ENCODE data around the gene BRAP. TPM values are rescaled to one million over a fixed set of nuclear protein-coding genes. Genes with fewer than 3 reads are reported as not detected.

BRAP gene
- total RNA-seq, 4 donors from 2014 or later, result 10.8 to 17.3 (median 15.9) TPM

DNA sequence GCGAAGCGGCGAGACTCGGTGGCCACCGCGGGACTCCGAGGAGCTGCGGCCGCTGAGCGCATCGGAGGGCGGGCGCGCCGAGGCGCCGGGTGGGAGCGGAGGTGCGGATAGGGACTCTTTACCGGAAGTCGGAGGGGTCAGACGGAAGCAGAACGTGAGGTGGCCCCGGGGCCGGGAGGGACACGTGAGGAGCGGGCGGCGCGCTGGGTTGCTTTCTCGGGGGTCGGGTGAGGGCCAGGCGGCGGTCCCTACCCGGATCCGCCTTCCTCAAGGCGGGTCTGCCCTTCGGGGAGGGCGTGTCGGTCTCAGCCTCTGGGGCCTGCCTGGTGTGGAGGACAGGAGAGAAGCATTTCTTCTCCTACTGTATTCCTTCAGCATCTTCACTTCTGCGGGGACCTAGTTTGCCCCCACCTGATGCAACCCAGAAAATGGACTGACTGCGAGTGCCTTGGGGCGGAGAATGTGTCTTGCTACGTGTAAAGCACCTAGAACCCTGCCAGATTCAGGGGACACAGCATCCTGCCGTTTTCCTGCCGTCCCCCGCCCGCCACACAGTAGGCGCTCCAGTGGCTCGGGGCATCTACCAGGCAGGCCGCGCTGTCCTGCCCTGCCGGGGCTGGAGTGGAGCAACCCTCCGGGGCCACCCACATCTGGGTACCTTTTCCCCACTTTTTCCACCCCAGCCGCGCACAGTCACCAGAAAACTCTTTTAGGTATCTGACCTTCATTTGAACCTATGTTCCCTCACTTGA lies 86.1 kb downstream of the BRAP start:
- peaks cover 0 to 39% (median 29%) of the 10 kb centered on the region in 4 donors for H3K4me1 ChIP-seq
- intact Hi-C loops (cut with DNase I; ENCODE audit: low total_unique reads), result no loop called here
- no peaks in the 10 kb centered on the region for H3K9me3 ChIP-seq
- no peaks in the 10 kb centered on the region for H3K27me3 ChIP-seq
- in situ Hi-C loops (cut with MboI; ENCODE audit: low pct_ligation_motif_present in 1 of 4, low pct_unique_long_range_greater_than_20kb in 1 of 4, low sequenced_read_pairs in 3 of 4), result no loop called here
- peak overlapping the region; percentile 98 to 100 (median 98) for H3K27ac ChIP-seq
- H3K36me3 ChIP-seq, result no peaks in the 10 kb centered on the region
- 0% methylated on average over 1 to 53 of the region's 56 CpGs for WGBS, 2 donors (ENCODE audit: low coverage in 1 of 2)
- peak overlapping the region; percentile 55 to 100 (median 92) for H3K4me3 ChIP-seq
- peak; percentile 93 for DNase-seq
- TF ChIP-seq EP300 (IDR thresholded peaks at IDR 0.05; ENCODE audit: low read depth), result no peak
- TF ChIP-seq POLR2AphosphoS5 (IDR thresholded peaks at IDR 0.05), result peak; percentile 92 to 95 (median 94)
- no peak for TF ChIP-seq CTCF (IDR thresholded peaks at IDR 0.05)
- TF ChIP-seq POLR2A (IDR thresholded peaks at IDR 0.05), result peak; percentile 84

DNA sequence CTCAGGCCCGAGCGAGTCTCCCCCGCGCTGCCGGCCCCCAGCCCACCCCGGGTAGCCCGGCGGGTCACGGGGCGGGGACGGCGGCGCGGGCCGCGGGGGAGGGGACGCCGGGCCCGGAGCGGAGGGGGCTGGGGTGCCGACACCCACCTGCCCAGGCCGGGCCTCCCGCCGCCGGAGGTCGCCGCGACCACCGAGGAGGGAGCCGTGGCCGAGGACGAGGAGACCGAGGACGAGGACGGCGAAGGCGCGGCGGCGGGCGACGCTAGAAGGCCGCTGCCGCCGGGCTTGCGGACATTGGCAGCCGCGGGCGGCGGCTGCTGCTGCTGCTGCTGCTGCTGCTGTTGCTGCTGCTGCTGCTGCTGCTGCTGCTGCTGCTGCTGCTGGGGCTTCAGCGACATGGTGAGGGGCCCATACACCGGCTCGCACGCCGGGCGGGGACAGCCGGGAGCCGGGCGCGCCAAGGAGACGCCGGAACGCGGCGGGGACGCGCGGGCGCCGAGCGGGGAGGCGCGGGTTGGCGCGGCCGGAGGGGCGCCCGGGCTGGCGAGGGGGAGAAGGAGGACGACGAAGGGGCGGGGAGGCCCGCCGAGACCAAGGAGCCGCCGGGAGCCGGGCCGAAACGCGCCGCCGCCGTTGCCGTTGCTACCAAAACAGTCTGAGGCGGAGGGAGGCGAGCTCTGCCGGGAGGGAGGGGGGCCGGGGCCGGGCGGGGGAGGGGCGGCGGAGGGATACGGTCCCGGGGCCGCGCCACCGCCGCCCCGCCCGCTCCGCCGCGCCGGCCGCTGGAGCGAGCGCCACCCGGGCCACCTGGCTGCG lies 86.9 kb downstream of the BRAP start, which contains the start of gene ATXN2:
Gene ATXN2 (minus strand): TSS at position 679 of the 816 bp plus-strand sequence. CDS start 281 bp downstream, at position 398.
- Histone ChIP-seq H3K27ac (peak within 1 kb of the TSS; percentile 98 to 100 (median 98)), H3K27me3 (no peaks in the 10 kb centered on the region), H3K4me3 (peak within 1 kb of the TSS; percentile 85 to 100 (median 98)), H3K36me3 (no peaks in the 10 kb centered on the region), H3K9me3 (no peaks in the 10 kb centered on the region), H3K4me1 (peaks cover 8 to 47% (median 31%) of the 10 kb centered on the region in 4 donors)
- TF ChIP-seq CTCF (IDR thresholded peaks at IDR 0.05), result no peak
- TF ChIP-seq POLR2AphosphoS5 (IDR thresholded peaks at IDR 0.05), result peak in 1 of 3 donors; percentile 3
- in situ Hi-C loops (cut with MboI; ENCODE audit: low pct_ligation_motif_present in 1 of 4, low pct_unique_long_range_greater_than_20kb in 1 of 4, low sequenced_read_pairs in 3 of 4) (no loop called here), intact Hi-C loops (cut with DNase I; ENCODE audit: low total_unique reads) (no loop called here)
- peak; percentile 59 for DNase-seq
- WGBS, 2 donors (ENCODE audit: low coverage in 1 of 2), result 1% methylated on average over 55 of the region's 119 CpGs; no CpG with 5 or more reads in 1 of the 2 donors

DNA sequence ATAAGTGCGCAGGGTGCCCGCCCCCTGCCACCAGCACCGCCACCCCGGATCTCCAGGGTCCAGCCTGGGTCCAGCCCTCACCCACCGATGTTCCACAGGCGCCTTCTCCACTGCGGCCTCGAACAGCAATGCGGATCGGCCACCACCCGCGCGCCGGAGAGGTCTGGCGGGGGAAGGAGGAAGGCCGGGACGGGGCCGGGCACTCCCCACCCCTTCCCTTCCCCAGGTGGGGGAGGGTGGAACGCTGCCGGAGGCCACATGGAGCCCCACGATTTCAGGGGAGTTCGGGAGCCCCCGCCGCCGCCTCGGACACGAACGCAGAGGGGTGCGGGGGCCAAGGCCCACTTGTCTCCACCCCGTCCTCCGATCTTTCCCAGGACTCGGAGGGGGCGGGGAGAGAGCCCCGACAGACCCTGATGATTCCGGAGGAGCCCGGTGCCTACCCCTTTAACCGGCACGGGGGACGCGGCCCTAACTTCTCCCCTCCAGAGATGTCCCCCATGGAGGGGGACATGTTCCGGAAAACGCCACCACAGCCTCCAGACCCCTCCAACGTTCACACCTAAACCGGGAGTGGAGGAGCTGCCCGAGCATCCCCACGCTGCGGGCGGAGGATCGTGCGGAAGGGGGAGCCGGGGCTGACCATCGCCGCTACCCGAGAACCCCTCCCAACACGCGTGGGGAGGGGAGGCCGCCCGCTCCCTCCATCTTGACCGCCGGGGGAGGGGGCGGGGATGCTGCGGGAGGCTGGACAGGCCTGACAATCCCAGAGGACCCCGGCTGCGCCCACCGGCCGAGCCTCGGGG lies 87.7 kb downstream of the BRAP start:
- DNase-seq, result peak; percentile 58
- H3K4me1 ChIP-seq, result peaks cover 9 to 51% (median 35%) of the 10 kb centered on the region in 4 donors
- TF ChIP-seq POLR2AphosphoS5 (IDR thresholded peaks at IDR 0.05), result peak in 1 of 3 donors; percentile 5
- TF ChIP-seq CTCF (IDR thresholded peaks at IDR 0.05), result no peak
- peak; percentile 33 for TF ChIP-seq POLR2A (IDR thresholded peaks at IDR 0.05)
- no peak for TF ChIP-seq EP300 (IDR thresholded peaks at IDR 0.05; ENCODE audit: low read depth)
- in situ Hi-C loops (cut with MboI; ENCODE audit: low pct_ligation_motif_present in 1 of 4, low pct_unique_long_range_greater_than_20kb in 1 of 4, low sequenced_read_pairs in 3 of 4) (no loop called here), intact Hi-C loops (cut with DNase I; ENCODE audit: low total_unique reads) (no loop called here)
- peak overlapping the region; percentile 98 to 100 (median 98) for H3K27ac ChIP-seq
- no peaks in the 10 kb centered on the region for H3K9me3 ChIP-seq
- H3K36me3 ChIP-seq, result no peaks in the 10 kb centered on the region
- no peaks in the 10 kb centered on the region for H3K27me3 ChIP-seq
- WGBS, 2 donors (ENCODE audit: low coverage in 1 of 2), result 1% methylated on average over 33 of the region's 67 CpGs; no CpG with 5 or more reads in 1 of the 2 donors
- H3K4me3 ChIP-seq, result peak overlapping the region; percentile 85 to 100 (median 98)

Measured in transverse colon (tissue), 4 donors.